GM18858 (cell line): ENCODE data around the gene SLC44A1.
A peak's percentile ranks its signal among the peaks of the same experiment; 100 is the strongest.

ENCODE experiments used
- ATAC-seq: cut with Tn5 transposase; IDR thresholded peaks from one replicate; pipeline ENCODE4 v1.9.1; 2021; ENCODE audit not compliant: unreplicated experiment

The SLC44A1 gene

DNA sequence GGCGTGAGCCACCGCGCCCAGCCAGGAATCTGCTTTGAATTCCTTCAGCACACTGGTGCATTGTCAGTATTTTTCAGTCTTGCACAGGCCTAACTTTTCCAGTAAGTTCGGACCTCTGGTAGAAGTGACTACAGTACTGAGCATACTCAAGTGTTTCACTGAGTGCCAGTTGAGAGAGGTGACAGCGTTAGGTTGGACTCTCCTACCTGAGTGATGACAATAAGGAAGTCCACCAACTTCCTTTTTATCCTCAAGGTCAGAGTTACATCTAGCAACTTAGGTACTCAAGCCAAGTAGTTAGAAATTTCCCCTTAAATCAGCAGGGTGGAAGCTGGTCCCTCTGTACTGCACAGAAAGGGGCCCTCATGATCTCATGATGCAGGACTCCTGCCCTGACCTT is 177.4 kb downstream of the SLC44A1 start:
- ATAC-seq: no peak

DNA sequence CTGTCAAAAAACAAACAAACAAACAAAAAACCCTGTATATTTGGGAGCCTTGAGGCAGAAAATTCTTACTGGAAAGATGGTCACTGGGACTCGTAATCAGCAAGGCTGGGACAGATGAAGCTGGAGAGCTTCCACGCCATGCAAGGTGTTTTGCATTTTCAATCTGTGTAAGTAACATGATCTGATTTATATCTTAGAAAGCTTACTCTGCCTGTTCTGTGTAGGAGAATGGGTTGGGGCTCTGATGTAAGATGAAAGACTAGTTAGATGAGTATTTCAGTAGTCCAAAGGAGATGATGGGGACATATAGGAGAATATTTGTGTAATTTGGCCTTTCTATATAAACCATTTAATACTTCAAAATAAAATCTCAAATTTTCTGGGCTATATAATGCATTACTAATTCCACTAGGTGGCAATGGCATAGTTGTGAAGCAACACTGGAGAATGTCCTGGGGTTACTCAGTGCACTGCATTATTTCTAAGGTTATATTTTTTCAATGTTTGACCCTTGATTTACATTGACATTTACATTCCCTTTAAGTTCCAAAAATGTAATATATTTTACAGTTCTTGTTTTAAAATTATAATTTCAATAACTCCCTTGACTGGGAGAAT is 181.5 kb downstream of the SLC44A1 start:
- no peak for ATAC-seq

DNA sequence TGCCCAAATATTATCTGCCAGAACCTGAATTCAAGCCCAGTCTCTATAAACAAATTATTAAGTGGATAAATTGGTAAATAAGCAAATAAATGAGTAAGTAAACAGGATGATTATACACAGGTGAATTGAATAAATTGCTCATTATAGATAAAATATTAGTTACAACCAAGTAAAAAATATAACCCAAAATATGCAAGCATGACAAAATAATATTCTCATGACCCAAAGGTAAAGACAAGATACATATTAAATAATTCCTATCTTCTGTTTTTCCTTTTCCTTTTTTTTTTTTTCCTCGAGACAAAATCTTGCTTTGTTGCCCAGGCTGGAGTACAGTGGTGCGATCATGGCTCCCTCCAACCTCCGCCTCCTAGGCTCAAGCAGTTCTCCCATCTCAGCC is 182.2 kb downstream of the SLC44A1 start:
- ATAC-seq: no peak

DNA sequence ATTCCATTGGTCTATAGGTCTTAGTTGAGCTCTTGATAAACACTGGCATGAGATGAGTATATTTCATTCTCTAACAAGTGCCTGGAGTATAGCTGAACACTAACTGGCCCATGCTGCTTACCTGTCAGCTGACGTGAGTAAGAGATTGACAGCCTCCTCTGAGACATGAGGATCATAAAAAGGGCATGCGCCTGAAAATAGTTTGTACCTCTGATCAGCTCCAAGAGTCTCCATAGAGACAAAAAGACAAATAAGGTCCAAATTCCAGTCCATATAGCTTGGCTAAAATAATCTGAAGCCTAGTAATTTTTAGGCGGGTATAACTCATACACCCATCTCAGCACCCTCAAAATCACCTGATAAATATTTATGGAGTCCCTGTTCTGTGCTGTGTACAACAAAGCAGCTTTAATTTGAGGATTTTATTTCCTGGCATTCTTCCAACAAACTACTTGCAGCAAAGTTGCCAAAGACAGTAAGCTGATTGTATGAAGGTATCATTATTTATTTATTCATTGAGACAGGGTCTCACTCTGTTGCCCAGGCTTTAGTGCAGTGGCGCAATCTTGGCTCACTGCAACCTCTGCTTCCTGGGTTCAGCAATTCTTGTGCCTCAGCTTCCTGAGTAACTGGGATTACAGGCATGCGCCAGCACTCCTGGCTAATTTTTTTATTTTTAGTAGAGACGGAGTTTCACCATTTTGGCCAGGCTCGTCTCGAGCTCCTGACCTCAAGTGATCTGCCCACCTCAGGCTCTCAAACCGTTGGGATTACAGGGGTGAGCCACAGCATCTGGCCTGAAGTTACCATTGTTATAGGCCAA is 187.2 kb downstream of the SLC44A1 start:
- no peak for ATAC-seq

DNA sequence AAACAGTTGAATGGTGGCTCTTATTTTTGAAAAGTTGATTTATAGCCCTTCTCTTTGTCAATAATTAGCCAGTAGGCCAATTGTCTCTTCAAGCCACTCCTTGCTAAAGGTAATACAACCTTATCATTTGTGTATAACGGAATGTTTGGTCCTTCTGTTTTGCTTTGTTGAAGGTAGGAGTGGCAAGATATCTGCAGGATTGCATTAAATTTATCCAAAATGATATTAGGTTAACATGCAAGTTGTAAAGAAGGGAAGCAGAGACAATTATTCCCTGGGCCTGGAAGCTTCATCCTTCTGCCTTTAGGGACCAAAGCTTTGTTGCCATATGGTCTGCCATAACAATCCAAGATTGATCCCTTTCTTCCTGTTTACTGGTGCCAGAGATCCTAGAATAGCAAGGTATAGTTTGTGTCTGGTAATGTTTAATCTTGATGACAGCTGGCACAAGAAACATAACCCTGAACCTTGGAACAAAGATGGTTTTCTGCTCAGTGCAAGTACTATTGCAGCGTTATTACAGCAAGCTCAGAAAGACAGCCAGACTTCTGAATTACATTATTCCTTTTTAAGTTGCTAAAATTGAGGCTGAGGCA is 187.9 kb downstream of the SLC44A1 start:
- ATAC-seq: no peak

DNA sequence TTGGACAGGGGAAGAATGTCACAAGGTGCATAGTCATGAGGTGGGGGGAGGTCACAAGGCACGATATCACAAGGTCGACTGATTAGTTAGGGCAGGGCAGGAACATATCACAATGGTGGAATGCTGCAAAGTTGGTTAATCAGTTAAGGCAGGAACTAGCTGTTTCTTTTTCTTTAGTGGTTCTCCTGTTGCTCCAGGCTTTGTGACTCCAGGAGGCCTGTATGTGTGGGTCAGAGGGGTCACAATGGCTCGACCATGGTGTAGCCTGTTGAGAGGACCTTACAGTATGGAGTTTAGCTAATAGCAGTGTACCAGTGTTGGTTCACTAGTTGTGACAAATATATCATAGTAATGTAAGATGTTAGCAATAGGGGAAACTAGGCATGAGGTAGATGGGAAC is 191.0 kb downstream of the SLC44A1 start:
- no peak for ATAC-seq

DNA sequence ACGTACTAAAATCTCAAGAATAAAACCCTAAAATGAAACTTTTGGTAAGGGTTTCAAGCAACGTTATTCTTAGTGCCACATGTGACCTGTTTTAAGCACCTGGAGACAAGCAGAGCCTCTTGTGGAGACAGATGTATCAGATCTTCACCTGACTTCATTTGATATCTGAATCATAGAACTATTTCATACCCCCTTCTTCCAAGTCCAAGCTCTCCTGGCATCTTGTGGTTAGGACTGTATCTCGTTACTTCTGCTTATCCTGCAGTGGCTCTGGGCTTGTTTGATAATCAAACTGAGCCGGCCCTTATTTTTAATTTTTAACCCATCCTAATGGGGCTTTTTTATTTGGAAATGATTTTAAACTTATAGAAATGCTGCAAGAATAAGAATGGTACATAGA is 192.3 kb downstream of the SLC44A1 start:
- ATAC-seq: no peak

DNA sequence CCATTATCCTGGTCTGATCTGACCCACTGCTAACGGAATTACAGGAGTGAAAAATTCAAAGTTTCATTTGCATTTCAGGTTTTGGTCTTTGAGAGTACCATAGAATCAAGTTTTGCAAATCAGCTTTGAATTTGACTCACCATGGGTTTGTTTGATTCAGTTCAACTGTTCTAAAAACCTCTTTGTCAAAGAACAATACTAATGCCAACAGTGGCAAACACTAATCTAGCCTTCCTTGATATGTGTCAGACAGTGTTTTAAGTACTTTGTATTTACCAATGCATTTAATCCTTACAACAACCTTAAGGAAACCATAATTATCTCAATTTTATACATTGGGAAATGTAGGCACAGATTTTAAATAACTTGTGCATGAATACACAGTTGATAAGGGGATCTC is 193.3 kb downstream of the SLC44A1 start:
- ATAC-seq: no peak

DNA sequence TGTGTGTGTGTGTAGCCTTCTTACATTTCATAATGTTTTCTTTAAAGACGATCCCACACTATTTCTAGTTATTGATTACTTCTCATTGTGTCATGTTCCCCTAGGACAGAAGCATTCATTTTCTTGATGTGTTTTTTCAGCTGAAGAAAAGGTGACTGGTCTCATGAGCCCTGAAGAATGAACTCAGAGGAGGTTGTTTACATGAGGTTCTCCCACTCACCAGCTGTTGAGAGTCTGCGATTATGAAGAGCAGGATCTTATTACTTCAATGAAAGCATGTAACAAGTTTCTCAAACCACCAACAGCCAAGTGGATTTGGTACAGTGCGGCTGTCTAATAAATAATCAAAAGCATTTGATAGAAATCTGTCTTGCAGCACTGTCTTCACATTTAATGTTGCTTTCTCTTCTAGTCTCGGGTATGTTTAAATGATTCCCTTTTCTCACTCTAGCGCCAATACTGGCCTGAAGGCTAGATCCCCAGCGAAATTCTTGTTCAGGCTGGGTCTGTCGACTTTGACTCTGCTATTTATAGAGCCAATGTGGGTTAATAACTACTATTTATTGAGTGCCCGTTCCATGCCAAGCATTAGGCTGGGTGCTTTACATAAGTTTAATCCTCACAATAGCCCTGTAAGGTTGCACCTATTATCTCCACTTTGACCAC is 193.8 kb downstream of the SLC44A1 start:
- ATAC-seq: no peak

DNA sequence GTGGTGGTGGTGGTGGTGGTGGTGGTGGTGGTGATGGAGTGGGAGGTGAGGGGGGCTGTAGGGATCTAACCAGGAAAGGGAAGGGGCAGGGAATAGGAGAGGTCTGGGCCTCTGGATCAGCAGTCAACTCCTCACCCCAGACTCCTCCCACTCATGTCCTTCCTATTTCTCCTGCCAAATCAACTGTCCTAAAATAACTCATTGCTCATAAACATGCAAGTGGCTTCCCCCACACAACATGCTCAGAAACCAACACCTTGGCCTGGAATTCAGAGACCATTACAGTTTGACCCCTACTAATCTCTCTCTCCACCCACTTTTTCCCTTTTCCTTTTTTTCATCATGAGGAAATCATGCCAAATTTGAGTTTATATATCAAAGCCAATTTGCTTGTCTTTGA is 195.0 kb downstream of the SLC44A1 start:
- ATAC-seq: no peak

DNA sequence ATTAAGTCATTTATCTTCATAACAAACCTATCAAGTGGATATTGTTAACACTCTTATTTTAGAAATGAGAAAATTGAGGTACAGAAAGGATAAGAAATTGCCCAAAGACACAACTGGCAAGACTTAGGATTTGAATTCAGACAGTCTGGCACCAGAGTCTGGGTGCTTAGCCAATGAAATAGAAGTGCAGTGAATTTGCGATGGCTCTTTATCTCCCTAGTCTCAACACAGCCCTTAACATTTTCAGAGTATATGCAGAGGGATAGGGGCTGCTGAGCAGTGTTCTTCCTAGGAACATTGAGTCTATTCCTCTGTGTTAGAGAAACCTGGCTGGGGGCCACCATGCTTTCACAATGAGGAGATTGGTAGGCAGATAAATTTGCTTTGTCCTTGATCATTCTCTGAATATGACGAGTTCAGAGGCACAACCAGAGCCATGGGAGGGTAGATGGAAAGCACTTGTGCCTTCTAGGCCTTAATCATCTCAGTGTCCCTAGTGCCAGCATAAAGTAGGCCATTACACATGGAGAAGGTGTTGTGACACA is 197.2 kb downstream of the SLC44A1 start:
- no peak for ATAC-seq

DNA sequence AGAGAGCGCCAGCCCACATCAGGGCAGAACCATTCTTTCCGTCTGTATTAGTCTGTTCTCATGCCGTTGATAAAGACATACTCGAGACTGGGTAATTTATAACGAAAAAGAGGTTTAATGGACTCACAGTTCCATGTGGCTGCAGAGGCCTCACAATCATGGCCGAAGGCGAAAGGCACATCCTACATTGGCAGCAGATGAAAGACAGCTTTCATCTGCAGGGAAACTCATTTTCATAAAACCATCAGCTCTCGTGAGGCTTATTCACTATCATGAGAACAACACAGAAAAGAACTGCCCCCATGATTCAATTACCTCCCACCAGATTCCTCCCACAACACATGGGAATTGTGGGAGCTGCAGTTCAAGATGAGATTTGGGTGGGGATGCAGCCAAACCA is 198.7 kb downstream of the SLC44A1 start:
- ATAC-seq: no peak

DNA sequence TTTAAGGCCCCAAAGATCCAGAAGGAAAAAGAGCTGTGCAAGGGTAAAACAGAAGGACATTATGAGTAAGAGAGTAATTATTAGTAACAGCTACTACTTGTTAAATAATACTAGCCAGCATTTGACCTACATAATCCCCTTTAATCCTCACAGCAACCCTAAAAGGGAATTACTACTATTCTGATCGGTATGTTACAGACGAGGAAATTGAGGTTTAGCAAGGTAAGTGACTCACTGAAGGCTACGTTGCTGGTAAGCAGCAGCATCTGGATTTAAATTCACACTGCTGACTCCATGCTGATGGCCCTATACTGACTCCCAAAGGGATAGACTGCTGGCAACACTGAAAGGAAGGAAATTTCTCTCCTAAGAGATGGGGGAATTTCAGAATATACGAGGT is 199.7 kb downstream of the SLC44A1 start:
- no peak for ATAC-seq

DNA sequence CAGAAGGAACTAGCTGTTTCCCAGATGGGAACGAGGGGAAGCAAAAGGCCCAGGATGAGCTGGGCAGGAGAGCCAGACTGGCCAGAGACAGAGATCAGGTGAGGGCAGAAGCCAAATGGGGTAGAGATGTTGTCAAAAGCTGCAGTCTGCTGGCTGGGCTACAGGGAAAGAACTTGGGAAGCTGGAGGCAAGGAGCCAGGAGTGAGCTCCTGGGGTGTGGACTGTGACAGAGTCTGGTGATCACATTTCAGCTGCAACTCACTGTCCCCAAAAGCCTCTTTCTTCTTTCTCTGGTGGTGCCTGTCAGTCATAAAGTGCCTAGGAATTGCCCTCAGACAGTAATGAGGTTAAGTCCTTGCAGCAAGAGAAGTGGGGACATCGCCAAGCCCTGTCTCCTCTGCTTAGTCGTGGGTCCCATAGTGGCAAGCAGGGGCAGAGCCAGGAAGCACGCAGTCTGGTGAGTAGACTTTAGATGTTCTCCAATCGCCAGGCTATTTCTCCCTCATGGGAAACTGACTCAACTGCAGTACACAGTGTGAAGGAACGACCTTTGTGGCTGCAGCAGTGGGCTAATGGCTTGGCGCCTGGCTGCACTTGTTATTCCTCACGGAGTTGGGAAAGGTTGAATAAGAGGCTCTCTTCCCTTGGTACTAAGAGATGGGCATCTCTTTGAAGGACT is 200.9 kb downstream of the SLC44A1 start:
- ATAC-seq: no peak

DNA sequence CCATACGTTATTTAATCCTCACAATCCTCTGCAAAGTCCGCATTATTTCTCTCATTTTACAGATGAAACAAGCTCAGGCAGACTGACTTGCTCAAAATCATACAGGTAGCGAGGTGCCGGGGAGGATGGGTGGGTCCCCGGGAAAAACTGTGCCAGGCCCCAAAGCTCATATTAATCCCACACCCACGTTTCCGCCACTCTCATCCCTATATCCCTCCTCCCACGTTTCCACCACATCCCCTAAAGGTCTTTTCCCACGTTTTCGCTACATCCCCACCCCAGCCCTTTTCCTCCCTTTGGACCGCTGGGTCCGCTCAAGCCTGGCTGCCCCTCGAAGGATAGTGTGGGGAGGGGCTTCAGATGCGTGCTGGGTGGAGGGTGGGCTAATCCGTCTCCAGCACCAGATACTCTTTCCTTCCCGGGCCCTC is 202.9 kb downstream of the SLC44A1 start:
- no peak for ATAC-seq

DNA sequence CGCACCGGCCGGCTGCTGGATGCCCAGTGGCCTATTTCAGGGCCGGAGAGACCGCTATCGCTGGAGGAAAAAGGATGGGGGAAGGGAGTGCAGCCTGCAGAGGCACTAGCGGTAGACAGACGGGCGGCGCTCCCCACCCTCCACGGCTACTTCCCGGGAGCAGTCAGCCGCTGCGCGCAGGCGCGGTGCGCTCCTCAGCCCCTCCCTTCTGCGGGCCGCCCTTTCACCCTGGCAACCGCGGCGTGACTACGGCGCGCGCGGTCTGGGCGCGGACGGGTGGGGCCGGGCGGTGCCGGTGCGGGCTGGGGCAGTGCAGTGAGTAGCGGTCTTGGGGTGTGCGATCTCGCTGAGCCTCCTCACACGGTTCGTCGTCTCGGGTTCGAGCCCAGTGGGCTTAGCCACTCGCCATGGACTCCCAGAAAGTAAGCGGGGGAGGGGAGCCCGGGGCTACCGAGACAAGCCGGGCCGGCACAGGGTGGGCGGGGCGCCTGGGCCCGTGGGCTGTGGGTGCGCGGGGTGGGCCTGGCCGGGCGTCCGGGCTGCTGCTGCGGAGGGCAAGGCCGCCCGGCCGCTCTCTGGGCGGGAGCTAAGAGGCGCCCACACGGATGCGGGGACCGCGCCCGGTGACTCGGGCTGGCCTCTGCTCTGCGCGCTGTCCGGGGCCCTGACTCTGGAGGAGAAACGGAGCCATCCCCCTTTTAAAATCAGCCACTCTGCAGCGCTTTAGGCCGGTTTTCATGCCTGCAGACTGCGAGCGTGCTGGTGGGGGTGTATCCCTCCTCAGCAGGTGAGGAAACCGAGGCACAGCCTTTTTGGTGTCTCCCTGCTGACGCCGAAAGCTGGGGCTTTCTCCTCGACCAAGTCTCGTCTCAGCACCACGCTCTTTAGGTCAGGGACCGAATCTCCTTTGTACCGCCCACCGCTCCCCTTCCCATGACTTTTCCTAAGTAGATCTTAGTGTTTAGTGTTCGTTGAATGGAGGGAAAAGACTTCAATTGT is 203.7 kb downstream of the SLC44A1 start, which contains the start of gene FSD1L:
Gene FSD1L (plus strand): TSS at position 221 of the 999 bp plus-strand sequence. CDS start 187 bp downstream, at position 408.
- peak; percentile 95 for ATAC-seq

DNA sequence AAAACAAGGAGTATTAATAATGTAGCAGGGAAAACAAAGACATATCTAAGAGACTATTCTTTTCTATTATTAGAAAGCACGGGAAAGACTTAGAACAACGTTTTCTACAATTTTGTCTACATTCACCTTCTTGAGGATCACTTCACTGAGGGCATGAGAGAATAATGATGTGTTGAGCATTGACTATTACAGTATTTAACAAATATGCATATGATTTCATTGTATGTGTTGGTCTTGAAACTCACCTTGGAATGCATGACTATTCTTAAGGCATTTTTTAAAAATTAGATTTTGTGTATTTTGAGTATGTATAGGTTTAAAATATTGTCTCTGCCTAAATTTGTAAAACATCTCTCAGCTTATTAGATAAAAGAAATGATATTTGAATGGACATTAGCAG is 204.6 kb downstream of the SLC44A1 start:
- no peak for ATAC-seq

DNA sequence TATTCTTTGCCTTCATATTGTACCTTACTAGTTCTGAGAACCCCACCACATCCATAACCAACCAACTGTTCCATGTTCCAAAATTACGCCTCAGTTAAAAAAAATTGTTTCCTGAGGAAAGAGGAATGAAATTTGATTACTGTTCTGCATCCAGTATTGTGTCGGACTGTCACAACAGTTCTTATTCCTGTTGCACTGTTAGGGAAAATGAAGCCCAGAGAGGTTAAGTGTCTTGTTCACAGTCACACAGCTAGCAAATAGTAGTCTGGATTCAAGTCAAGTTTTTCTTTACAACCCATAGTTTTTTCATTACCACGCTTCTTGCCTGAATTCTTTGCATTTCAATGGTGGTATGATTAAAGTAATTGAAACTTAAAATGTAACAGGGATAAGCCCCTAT is 207.7 kb downstream of the SLC44A1 start:
- ATAC-seq: no peak

DNA sequence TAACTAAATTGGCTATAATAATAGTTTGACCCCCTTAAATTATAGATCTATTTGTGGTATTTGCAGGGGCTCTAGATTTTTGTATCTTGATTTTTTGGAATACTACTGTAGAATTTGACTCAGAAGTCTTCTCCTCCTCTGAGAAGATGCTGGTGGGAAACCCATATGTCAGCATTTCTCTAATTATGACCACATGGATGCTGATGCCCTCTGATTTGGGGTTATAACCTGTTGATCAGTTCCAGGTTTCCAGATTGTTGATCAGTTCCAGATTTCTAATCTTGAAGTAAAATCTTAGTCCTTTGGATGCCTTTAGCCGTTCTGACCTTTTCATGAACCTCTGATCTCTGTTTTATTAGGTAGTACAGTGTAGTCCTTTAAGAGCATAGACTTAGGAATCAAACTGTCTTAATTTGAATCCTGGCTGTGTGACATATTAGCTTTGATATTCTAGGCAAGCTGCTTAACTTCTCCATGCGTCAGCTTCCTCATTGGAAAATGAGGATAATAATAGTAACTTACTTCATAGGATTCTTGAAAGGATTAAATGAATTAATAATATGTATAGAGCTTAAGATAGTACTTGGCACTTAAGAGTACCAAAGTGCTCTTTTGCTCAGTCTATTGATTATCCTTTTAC is 211.5 kb downstream of the SLC44A1 start:
- no peak for ATAC-seq
